HL-60 (cell line): ENCODE data around the gene DHTKD1.

Experiments used
- DNase-seq, 2 experiments: peaks; one replicate each; pipeline ENCODE4 v3.0.0-alpha.2; 2010 to 2020; ENCODE audit warnings: low read depth in 1 of 2, low spot score in 1 of 2
- H3K27ac ChIP-seq: fragments of 250-450 bp; sonication (Bioruptor Pico); replicated peaks from 2 replicates; pipeline ENCODE4 v1.5.1; 2020; ENCODE audit warnings: mild to moderate bottlenecking, moderate library complexity
- H3K27me3 ChIP-seq: fragments of 250-450 bp; sonication (Bioruptor Pico); 2 replicates; pipeline ENCODE4 v1.5.1; 2021; ENCODE audit warnings: mild to moderate bottlenecking, moderate library complexity; ENCODE audit not compliant: insufficient read depth, poor library complexity, severe bottlenecking
- H3K4me3 ChIP-seq: replicated peaks from 2 replicates; pipeline ENCODE4 v1.5.1; 2011; ENCODE audit warnings: mild to moderate bottlenecking, control low read depth, low read length; ENCODE audit not compliant: insufficient read depth
- CTCF ChIP-seq: IDR thresholded peaks from one replicate; pipeline ENCODE4 v1.5.1; 2011; ENCODE audit warnings: low read length, control low read depth, inconsistent platforms; ENCODE audit not compliant: insufficient read depth
- GABPA ChIP-seq: IDR thresholded peaks from 2 replicates; pipeline ENCODE4 v1.6.1; 2012; ENCODE audit warnings: low read depth
- POLR2AphosphoS5 ChIP-seq: IDR thresholded peaks from 2 replicates; pipeline ENCODE4 v1.6.1; 2012; ENCODE audit warnings: low read depth
- REST ChIP-seq: IDR thresholded peaks from 2 replicates; pipeline ENCODE4 v1.6.1; 2012; ENCODE audit warnings: low read depth; ENCODE audit not compliant: insufficient replicate concordance
- SPI1 ChIP-seq: IDR thresholded peaks from 2 replicates; pipeline ENCODE4 v1.6.1; 2012; ENCODE audit warnings: low read depth, mild to moderate bottlenecking, borderline replicate concordance

Gene DHTKD1

GRCh38 chr10:12144538-12144937 is 75.8 kb downstream of the DHTKD1 start:
- no peaks in the 10 kb centered on the region for H3K27me3 ChIP-seq
- no peak overlapping the region for H3K27ac ChIP-seq
- no peak for TF ChIP-seq REST
- no peak for TF ChIP-seq SPI1
- no peak for TF ChIP-seq CTCF
- no peak for TF ChIP-seq GABPA
- TF ChIP-seq POLR2AphosphoS5: no peak
- DNase-seq: no peak
- no peak overlapping the region for H3K4me3 ChIP-seq

- TF ChIP-seq POLR2AphosphoS5: no peak
- TF ChIP-seq SPI1: no peak
- TF ChIP-seq REST: no peak
- no peak for TF ChIP-seq CTCF
- TF ChIP-seq GABPA: no peak
- Histone ChIP-seq H3K27me3 (no peaks in the 10 kb centered on the region), H3K27ac (no peak overlapping the region), H3K4me3 (no peak overlapping the region)
- DNase-seq: no peak
These were observed 81.4 kb downstream of the DHTKD1 start for GRCh38 chr10:12150163-12150562.

- Histone ChIP-seq H3K27ac (no peak overlapping the region), H3K4me3 (no peak overlapping the region), H3K27me3 (no peaks in the 10 kb centered on the region)
- DNase-seq: no peak
- no peak for TF ChIP-seq POLR2AphosphoS5
- TF ChIP-seq SPI1: no peak
- TF ChIP-seq REST: no peak
- no peak for TF ChIP-seq GABPA
- TF ChIP-seq CTCF: no peak
These were observed 85.8 kb downstream of the DHTKD1 start for GRCh38 chr10:12154516-12154915.
